A549 (cell line): ENCODE results near the gene MERTK. TPM values are rescaled to one million over a fixed set of nuclear protein-coding genes. Genes with fewer than 3 reads are reported as not detected.
"Not testable (repeated sequence)": the region's sequence is repeated elsewhere in the genome, so short reads cannot be mapped to it uniquely, and the experiment has no call there.

Experiments used
- ATAC-seq, 2 experiments: fragments of 200-7000 bp in 1 of 2; fragments of >200 bp in 1 of 2; cut with Nextera tagmentation in 1 of 2; cut with Tn5 transposase in 1 of 2; 3 replicates each; pipeline versions ENCODE4 v1.8.0 to v1.9.1; 2018 to 2020; ENCODE audit warnings: mild to moderate bottlenecking in 1 of 2, moderate library complexity in 1 of 2
- CTCF ChIA-PET: fragments of 300-600 bp; sonication (Branson Sonifier 250); formaldehyde crosslinking; extraction: SDS; loops from one replicate; lab custom pipeline; 2021; ENCODE audit warnings: antibody characterized with exemption, inconsistent platforms; lab: Yijun Ruan, JAX
- POLR2A ChIA-PET: fragments of 350-600 bp; formaldehyde crosslinking; extraction: SDS; loops from one replicate; lab custom pipeline; 2021; ENCODE audit warnings: antibody characterized with exemption, inconsistent platforms; lab: Yijun Ruan, JAX
- DNase-seq, 2 experiments: peaks; one replicate each; pipeline versions ENCODE4 v3.0.0 to v3.0.0-alpha.2; 2011 to 2016; ENCODE audit warnings: low read depth in 1 of 2, low spot score in 1 of 2
- FAIRE-seq: peaks from 2 replicates; lab custom pipeline; 2011; peaks lifted over from hg19 to GRCh38; lab: Jason Lieb, UNC
- H3K27ac ChIP-seq, 2 experiments: fragments of >200 bp; sonication (Bioruptor Twin); formaldehyde crosslinking; 3 replicates each; pipeline ENCODE4 v1.5.1; 2016 to 2017
- H3K4me1 ChIP-seq: fragments of >200 bp; sonication (Bioruptor Twin); formaldehyde crosslinking; 3 replicates; pipeline ENCODE4 v1.6.1; 2016
- H3K4me2 ChIP-seq: fragments of >200 bp; sonication (Bioruptor Twin); formaldehyde crosslinking; 3 replicates; pipeline ENCODE4 v1.6.1; 2016
- H3K4me3 ChIP-seq: fragments of >200 bp; sonication (Bioruptor Twin); formaldehyde crosslinking; 3 replicates; pipeline ENCODE4 v1.5.1; 2016
- H3K9me3 ChIP-seq: fragments of >200 bp; sonication (Bioruptor Twin); formaldehyde crosslinking; 3 replicates; pipeline ENCODE4 v1.6.1; 2016
- BHLHE40 ChIP-seq: IDR thresholded peaks from 2 replicates; pipeline ENCODE4 v1.6.1; 2012; ENCODE audit warnings: low read depth, low read length, inconsistent platforms
- CBX8 ChIP-seq: fragments of 200-600 bp; sonication (generic); IDR thresholded peaks from 2 replicates; pipeline ENCODE4 v1.6.1; 2016
- CHD4 ChIP-seq: fragments of 200-600 bp; sonication (generic); IDR thresholded peaks from 2 replicates; pipeline ENCODE4 v1.6.1; 2016; ENCODE audit warnings: antibody characterized with exemption, mild to moderate bottlenecking, borderline replicate concordance
- E2F6 ChIP-seq: IDR thresholded peaks from 2 replicates; pipeline ENCODE4 v1.6.1; 2012; ENCODE audit warnings: low read depth, borderline replicate concordance
- EHF ChIP-seq: fragments of 250-450 bp; sonication (Bioruptor Pico); IDR thresholded peaks from 2 replicates; pipeline ENCODE4 v1.5.0; 2020; ENCODE audit warnings: mild to moderate bottlenecking
- EHMT2 ChIP-seq: fragments of 200-600 bp; sonication (generic); IDR thresholded peaks from 2 replicates; pipeline ENCODE4 v1.6.1; 2016; ENCODE audit warnings: antibody characterized with exemption, low read depth, mild to moderate bottlenecking, moderate library complexity
- ESRRA ChIP-seq: fragments of 150-350 bp; IDR thresholded peaks from 2 replicates; pipeline ENCODE4 v1.6.1; 2014; ENCODE audit warnings: mild to moderate bottlenecking, low read length, borderline replicate concordance
- FOSL2 ChIP-seq, 2 experiments: fragments of 450-650 bp in 1 of 2; fragments of >200 bp in 1 of 2; sonication (Bioruptor Twin) in 1 of 2; formaldehyde crosslinking; IDR thresholded peaks; 2 replicates each; pipeline versions ENCODE4 v1.5.0 to v1.6.1; 2016 to 2020; ENCODE audit warnings: mild to moderate bottlenecking in 1 of 2, moderate library complexity in 1 of 2
- HEYL ChIP-seq: fragments of 250-450 bp; sonication (Bioruptor Pico); IDR thresholded peaks from 2 replicates; pipeline ENCODE4 v1.8.0; 2021; ENCODE audit warnings: mild to moderate bottlenecking, moderate library complexity
- HOXB13 ChIP-seq: fragments of 250-450 bp; sonication (Bioruptor Pico); IDR thresholded peaks from 2 replicates; pipeline ENCODE4 v1.5.0; 2020; ENCODE audit warnings: low read depth, mild to moderate bottlenecking, moderate library complexity
- JUNB ChIP-seq: fragments of >200 bp; sonication (Bioruptor Twin); formaldehyde crosslinking; IDR thresholded peaks from 2 replicates; pipeline ENCODE4 v1.6.1; 2016
- MAFK ChIP-seq: fragments of 450-650 bp; IDR thresholded peaks from 2 replicates; pipeline ENCODE4 v1.6.1; 2014; ENCODE audit not compliant: partially characterized antibody
- MAX ChIP-seq: IDR thresholded peaks from 2 replicates; pipeline ENCODE4 v1.6.1; 2012
- MAZ ChIP-seq: fragments of 150-350 bp; IDR thresholded peaks from 2 replicates; pipeline ENCODE4 v1.6.1; 2014; ENCODE audit warnings: antibody characterized with exemption, low read depth, low read length, borderline replicate concordance
- MYC ChIP-seq: IDR thresholded peaks from 2 replicates; pipeline ENCODE4 v1.6.1; 2012; ENCODE audit warnings: mild to moderate bottlenecking, inconsistent platforms, low read length, improper control_type of control experiment, borderline replicate concordance
- NFE2L2 ChIP-seq: fragments of 150-350 bp; conservative IDR thresholded peaks from 2 replicates; pipeline ENCODE4 v1.6.1; 2014; ENCODE audit warnings: low read length
- PHF8 ChIP-seq: fragments of 200-600 bp; sonication (generic); IDR thresholded peaks from 2 replicates; pipeline ENCODE4 v1.6.1; 2016; ENCODE audit warnings: low read depth, mild to moderate bottlenecking, antibody characterized with exemption, moderate library complexity, borderline replicate concordance
- POLR2A ChIP-seq: IDR thresholded peaks from 2 replicates; pipeline ENCODE4 v1.6.1; 2012; ENCODE audit warnings: mild to moderate bottlenecking, low read length
- POLR2AphosphoS2 ChIP-seq: conservative IDR thresholded peaks from 2 replicates; pipeline ENCODE4 v1.6.1; 2012; ENCODE audit warnings: low read length, improper control_type of control experiment, inconsistent platforms
- RNF2 ChIP-seq: fragments of 200-600 bp; sonication (generic); IDR thresholded peaks from 2 replicates; pipeline ENCODE4 v1.6.1; 2016; ENCODE audit warnings: low read depth, mild to moderate bottlenecking, antibody characterized with exemption, moderate library complexity, borderline replicate concordance
- SMC3 ChIP-seq: fragments of >200 bp; sonication (Bioruptor Twin); formaldehyde crosslinking; IDR thresholded peaks from 3 replicates; pipeline ENCODE4 v1.6.1; 2018; ENCODE audit warnings: inconsistent platforms
- SREBF2 ChIP-seq: fragments of 450-650 bp; IDR thresholded peaks from 2 replicates; pipeline ENCODE4 v1.6.1; 2014; ENCODE audit warnings: mild to moderate bottlenecking, moderate library complexity
- TP53 ChIP-seq: fragments of 250-450 bp; sonication (Bioruptor Pico); IDR thresholded peaks from 2 replicates; pipeline ENCODE4 v1.5.0; 2021; ENCODE audit warnings: mild to moderate bottlenecking, moderate library complexity
- ZC3H11A ChIP-seq: fragments of 450-650 bp; IDR thresholded peaks from 2 replicates; pipeline ENCODE4 v1.6.1; 2014; ENCODE audit warnings: antibody characterized with exemption, mild to moderate bottlenecking
- ZFP36 ChIP-seq: fragments of 450-650 bp; IDR thresholded peaks from 2 replicates; pipeline ENCODE4 v1.6.1; 2014; ENCODE audit warnings: borderline replicate concordance; ENCODE audit not compliant: partially characterized antibody
- ZNF302 ChIP-seq: fragments of 250-450 bp; sonication (Bioruptor Pico); IDR thresholded peaks from 2 replicates; pipeline ENCODE4 v1.9.0; 2021; ENCODE audit warnings: inconsistent platforms, mild to moderate bottlenecking, moderate library complexity
- WGBS: methylation state at CpG from one replicate; pipeline ENCODE4 v1.1.6; 2017; ENCODE audit errors: missing lambda C conversion rate; 5-methylcytosine and 5-hydroxymethylcytosine counted together
- polyA plus RNA-seq, 4 experiments: library from polyadenylated mRNA; depleted of rRNA in 3 of 4; stranded (reverse); fragments of >200 nt; fragmentation: RNase III in 1 of 4; extraction: RNeasy Plus Mini Kit Qiagen cat#74134 plus additional on column Dnase treatment in 1 of 4; gene quantifications; 2 replicates in 3 of 4; 3 replicates in 1 of 4; pipeline ENCODE4 v1.2.3, GENCODE V29; 2011 to 2017

The MERTK gene
- polyA plus RNA-seq, 2 of the 4 experiments (the other 2 are of a cell fraction) = 1.4 to 4.0 TPM

- 96% methylated on average over 1 of the region's 1 CpG for WGBS
- FAIRE-seq (no peak), DNase-seq (no peak), ATAC-seq (no peak)
- H3K4me3 ChIP-seq = no peak overlapping the region
- TF ChIP-seq ESRRA (no peak), NFE2L2 (no peak), SREBF2 (no peak), E2F6 (no peak), EHF (no peak), PHF8 (no peak), RNF2 (no peak), HEYL (no peak)
- TF ChIP-seq, all 56 proteins: peak for 0
- H3K27ac ChIP-seq = no peak overlapping the region
- no peak overlapping the region for H3K4me2 ChIP-seq
- CTCF ChIA-PET = interaction anchor here (0.6 to 1.8 kb wide), 3 partner anchors 10 to 165 kb away, joined by 3 to 4 read pairs (median 3); no protein-coding TSS in a partner anchor
- POLR2A ChIA-PET = no interaction called here
- no peaks in the 10 kb centered on the region for H3K9me3 ChIP-seq
- 0 out of 3 replicates have a peak, but pooled peaks cover 3% of the 10 kb centered on the region for H3K4me1 ChIP-seq
Observed at GRCh38 chr2:112062894-112063293, 164.5 kb downstream of the MERTK start.

GRCh38 chr2:112065486-112065885, 167.1 kb downstream of the MERTK start:
- POLR2A ChIA-PET = no interaction called here
- Histone ChIP-seq H3K4me3 (no peak overlapping the region), H3K4me1 (0 out of 3 replicates have a peak, but pooled peaks cover 3% of the 10 kb centered on the region), H3K27ac (no peak overlapping the region)
- WGBS = 72% methylated on average over 5 of the region's 5 CpGs
- ATAC-seq (no peak), DNase-seq (no peak), FAIRE-seq (no peak)
- TF ChIP-seq TP53 (CRISPR knock-in tag) = no peak
- no peak for TF ChIP-seq MAZ
- no peak for TF ChIP-seq HEYL
- TF ChIP-seq CHD4 = no peak
- TF ChIP-seq POLR2A = no peak
- TF ChIP-seq, all 56 proteins: peak for 0
- CTCF ChIA-PET = no interaction called here
- no peak overlapping the region for H3K4me2 ChIP-seq
- H3K9me3 ChIP-seq = no peaks in the 10 kb centered on the region

GRCh38 chr2:112065966-112066365, 167.6 kb downstream of the MERTK start:
- no peak for FAIRE-seq
- no peak for DNase-seq

GRCh38 chr2:112069794-112070193, 171.4 kb downstream of the MERTK start:
- H3K9me3 ChIP-seq, POLR2A ChIA-PET, H3K27ac ChIP-seq, ATAC-seq, H3K4me2 ChIP-seq, H3K4me3 ChIP-seq, DNase-seq, FAIRE-seq: not testable (repeated sequence)
- peak; percentile 35 for TF ChIP-seq MAFK
- CTCF ChIA-PET = interaction anchor here (1.2 kb wide), 1 partner anchor 10 kb away, joined by 3 read pairs; no protein-coding TSS in a partner anchor
- H3K4me1 ChIP-seq = peaks cover 10% of the 10 kb centered on the region; the same call in 1 of the 3 replicates

More at GRCh38 chr2:112065966-112066365, 167.6 kb downstream of the MERTK start:
- no peak for ATAC-seq
- H3K9me3 ChIP-seq = no peaks in the 10 kb centered on the region
- POLR2A ChIA-PET = no interaction called here
- WGBS = 17% methylated on average over 1 of the region's 1 CpG
- 0 out of 3 replicates have a peak, but pooled peaks cover 3% of the 10 kb centered on the region for H3K4me1 ChIP-seq
- no peak overlapping the region for H3K4me2 ChIP-seq
- H3K27ac ChIP-seq = no peak overlapping the region
- TF ChIP-seq PHF8 = no peak
- CTCF ChIA-PET = no interaction called here
- no peak overlapping the region for H3K4me3 ChIP-seq

GRCh38 chr2:112073875-112074274, 175.5 kb downstream of the MERTK start:
- H3K9me3 ChIP-seq = no peaks in the 10 kb centered on the region
- H3K27ac ChIP-seq = 0 out of 6 replicates have a peak overlapping the region, but pooled peaks of 1 of the 2 experiments have one; percentile 12
- H3K4me3 ChIP-seq = no peak overlapping the region
- ATAC-seq (no peak), FAIRE-seq (no peak), DNase-seq (no peak)
- WGBS = 87% methylated on average over 3 of the region's 3 CpGs
- ChIA-PET POLR2A (no interaction called here), CTCF (interaction anchor here (1.0 to 1.8 kb wide), 2 partner anchors 14 to 48 kb away, joined by 3 to 5 read pairs; no protein-coding TSS in a partner anchor)
- no peak overlapping the region for H3K4me2 ChIP-seq
- peaks cover 24% of the 10 kb centered on the region for H3K4me1 ChIP-seq
- no peak for TF ChIP-seq HOXB13 (CRISPR knock-in tag)
- TF ChIP-seq EHMT2 = no peak
- no peak for TF ChIP-seq JUNB
- no peak for TF ChIP-seq ESRRA
- no peak for TF ChIP-seq ZNF302 (CRISPR knock-in tag)
- no peak for TF ChIP-seq MAX
- TF ChIP-seq FOSL2 (IDR thresholded peaks at IDR 0.05) = no peak
- no peak for TF ChIP-seq FOSL2 (CRISPR knock-in tag; IDR thresholded peaks at IDR 0.05)
- TF ChIP-seq ZFP36 = no peak
- TF ChIP-seq E2F6 = no peak
- no peak for TF ChIP-seq BHLHE40
- no peak for TF ChIP-seq ZC3H11A
- no peak for TF ChIP-seq SMC3
- no peak for TF ChIP-seq POLR2AphosphoS2
- TF ChIP-seq PHF8 = no peak
- TF ChIP-seq TP53 (CRISPR knock-in tag) = no peak
- TF ChIP-seq CBX8 = no peak
- no peak for TF ChIP-seq MYC
- no peak for TF ChIP-seq HEYL
